GM21723 (cell line): Measurements from ENCODE around the gene SUMF1.

Experiments used
- ATAC-seq: cut with Tn5 transposase; IDR thresholded peaks from one replicate; pipeline ENCODE4 v1.9.1; 2021; ENCODE audit warnings: mild to moderate bottlenecking, moderate library complexity; ENCODE audit not compliant: unreplicated experiment

The SUMF1 gene

GRCh38 chr3:4394567-4394966 lies 72.5 kb downstream of the SUMF1 start:
- ATAC-seq: no peak

DNA sequence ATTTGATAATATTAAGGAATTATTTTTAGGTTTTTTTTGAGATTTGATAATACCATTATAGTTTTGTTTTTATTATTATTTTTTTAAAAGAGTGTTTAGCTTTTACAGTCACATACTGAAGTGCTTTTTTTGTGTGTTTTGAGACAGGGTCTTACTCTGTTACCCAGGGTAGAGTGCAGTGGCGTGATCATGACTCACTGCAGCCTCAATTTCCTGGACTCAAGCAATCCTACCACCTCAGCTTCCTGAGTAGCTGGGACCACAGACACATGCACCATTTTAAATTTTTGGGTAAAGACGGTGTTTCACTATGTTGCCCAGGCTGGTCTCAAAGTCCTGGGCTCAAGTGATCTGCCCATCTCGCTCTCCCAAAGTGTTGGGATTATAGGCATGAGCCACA lies 73.0 kb downstream of the SUMF1 start:
- no peak for ATAC-seq

- ATAC-seq: no peak
Measured at GRCh38 chr3:4392992-4393391, 74.1 kb downstream of the SUMF1 start.

- peak; percentile 56 for ATAC-seq
Measured at GRCh38 chr3:4387210-4388204, 79.6 kb downstream of the SUMF1 start.

DNA sequence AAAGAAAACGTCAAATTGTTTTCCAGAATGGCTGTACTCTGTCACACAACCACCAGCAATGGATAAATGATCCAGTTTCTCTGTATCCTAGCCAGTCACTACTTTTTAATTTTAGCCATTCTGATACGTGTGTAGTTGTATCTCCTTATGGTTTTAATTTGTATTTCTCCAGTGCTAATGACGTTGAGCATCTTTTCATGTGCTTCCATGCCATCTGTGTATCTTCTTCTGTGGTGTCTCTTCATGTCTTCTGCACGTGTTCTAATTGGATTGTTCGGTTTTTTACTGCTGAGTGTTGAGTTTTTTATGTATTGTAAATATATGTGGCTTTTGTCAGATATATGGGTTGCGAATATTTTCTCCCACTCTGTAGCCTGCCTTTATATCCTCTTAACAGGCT lies 81.9 kb downstream of the SUMF1 start:
- ATAC-seq: no peak

- no peak for ATAC-seq
Measured at GRCh38 chr3:4380013-4380412, 87.1 kb downstream of the SUMF1 start.

GRCh38 chr3:4376499-4376898 lies 90.6 kb downstream of the SUMF1 start:
- ATAC-seq: no peak

GRCh38 chr3:4375911-4376310 lies 91.2 kb downstream of the SUMF1 start:
- no peak for ATAC-seq

DNA sequence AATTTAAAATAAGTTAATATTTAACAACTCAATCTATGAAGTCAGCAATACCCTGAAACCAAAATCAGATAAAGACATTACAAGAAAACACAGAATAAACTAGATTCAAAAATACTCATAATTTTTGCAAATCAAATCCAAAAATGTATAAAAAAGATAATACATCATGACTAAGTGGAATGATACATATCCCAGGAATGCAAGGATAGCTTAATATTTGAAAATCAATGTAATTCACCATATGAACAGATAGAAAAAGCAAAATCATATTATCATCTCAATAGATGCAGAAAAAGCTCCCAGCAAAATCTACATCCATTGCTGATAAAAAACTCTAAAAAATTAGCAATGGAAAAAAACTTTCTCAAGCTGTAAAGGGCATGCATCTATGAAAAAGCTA lies 93.4 kb downstream of the SUMF1 start:
- ATAC-seq: no peak

GRCh38 chr3:4362523-4362922 lies 104.5 kb downstream of the SUMF1 start:
- ATAC-seq: no peak

DNA sequence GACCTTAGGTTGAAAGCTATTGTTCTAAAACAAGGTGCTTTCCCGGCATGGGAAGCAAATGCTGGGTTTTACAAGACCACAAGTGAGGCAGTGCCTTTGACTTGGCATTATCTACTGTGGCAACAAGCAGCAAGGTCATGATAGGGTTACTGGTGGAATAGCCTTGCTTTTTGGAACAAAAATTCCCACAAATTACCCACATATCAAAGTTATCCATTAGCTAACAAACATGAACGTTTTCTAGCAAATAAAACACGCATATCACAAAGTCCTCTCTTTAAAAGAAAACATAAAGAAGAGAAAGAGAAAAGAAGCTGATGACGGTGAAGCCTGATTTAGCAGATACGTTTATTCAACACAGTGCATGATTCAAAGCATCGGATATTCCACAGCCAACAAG lies 106.3 kb downstream of the SUMF1 start:
- ATAC-seq: no peak

DNA sequence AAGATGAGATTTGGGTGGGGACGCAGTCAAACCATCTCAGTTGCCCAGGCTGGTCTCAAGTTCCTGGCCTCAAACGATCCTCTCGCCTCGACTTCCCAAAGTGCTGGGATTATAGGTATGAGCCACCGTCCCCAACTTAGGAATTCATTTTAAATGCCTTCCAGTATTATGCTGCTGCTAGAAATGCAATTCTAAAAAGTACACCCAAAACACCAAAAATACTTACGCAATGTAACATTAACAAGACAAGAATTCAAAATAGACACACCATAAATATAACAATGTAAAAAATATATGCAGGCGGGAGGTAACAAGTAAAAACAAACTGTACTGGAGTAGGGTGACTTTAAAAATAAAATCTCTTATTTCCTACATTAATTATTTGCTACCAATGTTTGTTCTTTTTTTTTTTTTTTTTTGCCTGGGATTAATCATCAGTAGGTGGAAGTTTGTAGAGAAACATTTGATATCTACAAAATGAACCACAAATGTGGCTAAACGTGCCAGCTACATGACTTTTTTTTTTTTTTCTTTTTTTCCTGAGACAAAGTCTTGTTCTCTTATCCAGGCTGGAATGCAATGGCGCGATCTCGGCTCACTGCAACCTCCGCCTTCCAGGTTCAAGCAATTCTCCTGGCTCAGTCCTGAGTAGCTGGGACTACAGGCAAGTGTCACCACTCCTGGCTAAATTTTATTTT lies 107.1 kb downstream of the SUMF1 start:
- ATAC-seq: no peak

GRCh38 chr3:4358273-4358672 lies 108.8 kb downstream of the SUMF1 start:
- no peak for ATAC-seq

DNA sequence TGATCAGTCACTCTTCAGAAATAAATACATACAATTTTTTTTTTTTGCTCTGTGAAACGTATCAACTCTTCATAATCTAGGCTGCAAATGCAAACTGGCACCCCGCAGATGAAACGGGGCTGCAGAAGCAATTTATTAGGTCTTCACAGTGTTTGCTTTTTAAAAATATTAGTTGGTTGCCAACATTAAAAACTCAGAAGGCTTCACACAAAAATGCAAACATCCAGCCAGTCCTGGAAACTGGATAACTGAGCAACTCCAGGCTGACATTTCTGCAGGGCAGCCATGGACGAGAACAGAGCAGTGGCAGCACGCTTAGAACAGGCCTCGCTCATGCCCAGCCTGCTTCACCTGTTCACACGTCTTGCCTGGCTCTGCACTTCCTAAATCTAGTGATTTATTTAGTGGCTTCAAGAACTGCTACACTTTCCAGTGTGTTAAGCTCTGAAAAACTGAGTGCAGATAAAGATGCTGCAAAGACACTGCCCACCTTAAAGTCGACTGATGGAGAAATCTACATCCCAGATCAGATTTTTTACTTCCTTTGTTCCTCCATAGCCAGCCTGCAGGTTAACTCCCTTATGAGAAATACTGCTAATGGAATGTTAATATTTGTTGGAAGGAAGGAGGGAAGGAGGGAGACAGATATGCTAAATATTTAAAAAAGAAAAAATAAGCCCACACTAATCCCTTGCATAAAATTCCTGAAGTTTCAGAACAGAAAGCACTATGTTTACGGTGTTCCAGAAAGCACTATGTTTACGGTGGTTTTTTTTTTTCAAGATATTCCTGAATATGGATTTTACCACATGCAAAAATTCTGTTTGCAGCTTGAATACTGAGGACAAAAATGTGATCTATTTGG lies 110.3 kb downstream of the SUMF1 start:
- ATAC-seq: no peak

- no peak for ATAC-seq
Measured at GRCh38 chr3:4356220-4356540, 110.9 kb downstream of the SUMF1 start.

DNA sequence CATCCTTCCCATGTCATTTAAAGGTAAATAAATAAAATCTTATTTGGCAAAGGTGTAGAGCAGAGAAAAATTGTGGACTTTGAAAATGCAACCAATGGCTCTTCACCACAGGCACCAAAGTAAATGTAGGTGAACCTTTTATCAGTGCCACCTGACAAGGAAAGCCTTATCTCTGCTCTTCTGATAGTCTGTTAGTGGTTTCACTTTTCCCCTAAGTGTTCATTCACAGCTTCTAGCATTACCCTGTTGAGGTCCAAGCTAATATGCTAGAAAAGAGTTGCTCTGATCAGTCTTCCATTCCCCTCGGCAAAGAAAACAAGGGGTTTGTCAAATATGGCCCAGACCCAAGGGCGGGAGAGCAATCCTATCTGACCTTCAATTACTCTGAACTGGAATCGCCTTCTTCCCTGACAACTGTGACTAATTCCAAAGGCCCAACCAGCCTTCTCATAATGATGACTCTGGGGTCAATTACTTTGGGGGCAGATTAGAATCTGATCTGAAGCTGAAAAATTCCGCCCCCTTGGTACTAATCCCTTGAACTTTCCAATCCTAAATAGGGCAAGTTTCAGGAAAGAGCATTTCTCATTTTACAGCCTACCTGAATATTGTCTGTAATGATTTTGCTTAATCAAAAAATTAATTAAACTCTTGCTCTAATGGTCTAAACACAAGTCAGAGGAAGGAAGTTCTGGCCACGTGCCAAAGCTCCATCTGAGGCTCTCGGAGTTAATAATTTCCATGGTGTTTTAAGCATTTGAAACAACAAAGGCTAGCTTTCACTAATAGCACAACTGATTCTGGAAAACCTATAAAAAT lies 111.5 kb downstream of the SUMF1 start:
- ATAC-seq: no peak

DNA sequence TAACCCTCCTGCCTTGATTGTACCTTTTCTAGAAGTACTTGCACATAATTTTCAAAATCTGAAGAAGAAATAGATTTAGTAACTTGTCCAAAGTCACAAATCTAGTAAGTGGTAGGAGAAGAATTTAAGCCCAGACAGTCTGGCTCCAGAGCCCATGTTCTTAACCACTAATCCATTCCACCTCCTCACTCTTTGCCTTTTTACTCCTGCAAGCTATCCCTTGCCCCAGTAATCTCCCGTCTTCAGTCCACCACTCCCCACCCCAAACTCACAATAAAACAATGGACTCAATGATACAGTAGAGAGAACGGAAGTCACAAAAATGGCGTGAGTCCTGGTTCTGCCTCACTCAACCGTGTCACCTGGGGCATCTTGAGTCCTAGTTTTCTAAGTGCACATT lies 115.2 kb downstream of the SUMF1 start:
- ATAC-seq: no peak

DNA sequence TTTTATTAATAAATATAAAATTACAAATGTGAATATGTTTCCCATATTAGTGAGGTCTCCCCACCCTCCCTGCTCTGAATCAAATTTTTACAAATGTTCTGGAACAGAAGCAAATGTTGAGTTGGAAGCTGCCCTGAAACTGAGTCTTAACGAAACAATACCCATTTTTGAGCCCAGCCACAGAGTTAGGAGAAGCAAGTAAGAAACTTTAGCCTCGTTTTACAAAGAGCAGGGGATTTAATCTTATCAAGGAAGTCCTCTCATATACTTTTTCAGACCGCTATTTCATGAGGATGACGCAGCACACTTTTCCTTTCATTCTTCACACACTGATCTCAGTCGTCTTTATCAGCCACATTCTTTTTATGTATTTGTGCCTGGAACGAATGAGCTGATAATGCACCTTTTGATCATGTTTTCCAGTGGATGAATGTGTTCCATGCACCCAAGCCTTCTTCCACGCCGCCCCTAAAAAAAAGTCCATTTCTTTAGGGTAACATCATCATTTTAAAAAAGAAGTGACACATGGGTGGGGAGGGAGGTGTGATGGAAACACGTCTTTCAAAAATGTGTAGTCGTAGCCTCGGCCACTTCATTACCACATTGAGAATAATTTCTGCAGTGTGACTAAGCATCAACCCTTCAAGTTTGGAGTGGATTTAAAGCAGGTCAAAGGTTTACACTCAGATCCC lies 115.8 kb downstream of the SUMF1 start:
- ATAC-seq: peak; percentile 54

- ATAC-seq: peak; percentile 84
Measured at GRCh38 chr3:4350789-4351163, 116.3 kb downstream of the SUMF1 start.

- ATAC-seq: no peak
Measured at GRCh38 chr3:4343258-4343657, 123.8 kb downstream of the SUMF1 start.
